Mesenchymal stem cell (in vitro differentiated cells and primary cell): ENCODE measurements around the gene BCO1.

Source experiments
- DNase-seq: peaks from one replicate; pipeline ENCODE4 v3.0.0-alpha.2; 2013
- H2AFZ ChIP-seq: one replicate; pipeline ENCODE4 v1.6.1; 2013; ENCODE audit warnings: low read depth, mild to moderate bottlenecking, control low read depth, inconsistent platforms, low read length, moderate library complexity
- H2AK5ac ChIP-seq: 2 replicates; pipeline ENCODE4 v1.6.1; 2013; ENCODE audit warnings: low read length, moderate library complexity, mild to moderate bottlenecking, inconsistent platforms; ENCODE audit not compliant: severe bottlenecking
- H2BK120ac ChIP-seq: one replicate; pipeline ENCODE4 v1.6.1; 2013; ENCODE audit warnings: low read depth, mild to moderate bottlenecking, inconsistent platforms, low read length, moderate library complexity
- H2BK12ac ChIP-seq, 2 experiments: one replicate each; pipeline ENCODE4 v1.6.1; 2013; ENCODE audit warnings: inconsistent platforms in 2 of 2, low read length in 2 of 2, mild to moderate bottlenecking in 2 of 2, moderate library complexity in 2 of 2, control low read depth in 1 of 2
- H2BK15ac ChIP-seq: one replicate; pipeline ENCODE4 v1.6.1; 2013; ENCODE audit warnings: mild to moderate bottlenecking, low read depth, inconsistent platforms; ENCODE audit not compliant: poor library complexity, severe bottlenecking
- H2BK5ac ChIP-seq: 2 replicates; pipeline ENCODE4 v1.6.1; 2013; ENCODE audit warnings: low read depth, mild to moderate bottlenecking, low read length, control low read depth, inconsistent platforms; ENCODE audit not compliant: poor library complexity, severe bottlenecking
- H3K14ac ChIP-seq, 2 experiments: one replicate each; pipeline ENCODE4 v1.6.1; 2013; ENCODE audit warnings: inconsistent platforms in 2 of 2, low read length in 2 of 2, control low read depth in 1 of 2, mild to moderate bottlenecking in 1 of 2, moderate library complexity in 1 of 2
- H3K18ac ChIP-seq, 2 experiments: one replicate each; pipeline ENCODE4 v1.6.1; 2013; ENCODE audit warnings: inconsistent platforms in 2 of 2, low read length in 2 of 2, control low read depth in 1 of 2, low read depth in 1 of 2, mild to moderate bottlenecking in 1 of 2
- H3K23ac ChIP-seq, 2 experiments: one replicate each; pipeline ENCODE4 v1.6.1; 2013; ENCODE audit warnings: inconsistent platforms in 2 of 2, low read length in 2 of 2, mild to moderate bottlenecking in 2 of 2, moderate library complexity in 2 of 2, control low read depth in 1 of 2
- H3K27ac ChIP-seq: 2 replicates; pipeline ENCODE4 v1.5.1; 2013; ENCODE audit warnings: mild to moderate bottlenecking, moderate library complexity, low read length, control low read depth, inconsistent platforms; ENCODE audit not compliant: poor library complexity, severe bottlenecking
- H3K27me3 ChIP-seq, 2 experiments: 2 replicates each; pipeline versions ENCODE4 v1.6.1 to v1.7.0; 2013; ENCODE audit warnings: low read length in 2 of 2, mild to moderate bottlenecking in 2 of 2, moderate library complexity in 2 of 2, control low read depth in 1 of 2, inconsistent platforms in 1 of 2; ENCODE audit not compliant: control insufficient read depth in 1 of 2, insufficient read depth in 1 of 2
- H3K36me3 ChIP-seq, 2 experiments: 2 replicates each; pipeline versions ENCODE4 v1.6.1 to v1.7.0; 2013; ENCODE audit warnings: low read length in 2 of 2, control low read depth in 1 of 2, inconsistent platforms in 1 of 2, low read depth in 1 of 2, mild to moderate bottlenecking in 1 of 2; ENCODE audit not compliant: insufficient read depth in 2 of 2, control insufficient read depth in 1 of 2
- H3K4ac ChIP-seq, 2 experiments: one replicate each; pipeline ENCODE4 v1.6.1; 2013; ENCODE audit warnings: inconsistent platforms in 2 of 2, low read length in 2 of 2, mild to moderate bottlenecking in 2 of 2, moderate library complexity in 2 of 2, control low read depth in 1 of 2, low read depth in 1 of 2
- H3K4me1 ChIP-seq: 2 replicates; pipeline ENCODE4 v1.6.1; 2013; ENCODE audit warnings: low read depth, low read length, control low read depth; ENCODE audit not compliant: control insufficient read depth, insufficient read depth
- H3K4me2 ChIP-seq: 2 replicates; pipeline ENCODE4 v1.6.1; 2013; ENCODE audit warnings: low read length, mild to moderate bottlenecking, inconsistent platforms; ENCODE audit not compliant: poor library complexity, severe bottlenecking
- H3K4me3 ChIP-seq, 2 experiments: 2 replicates each; pipeline versions ENCODE4 v1.5.1 to v1.7.0; 2013; ENCODE audit warnings: low read length in 2 of 2, mild to moderate bottlenecking in 2 of 2, control low read depth in 1 of 2, low read depth in 1 of 2; ENCODE audit not compliant: insufficient read depth in 1 of 2
- H3K79me1 ChIP-seq: replicated peaks from 2 replicates; pipeline ENCODE4 v1.6.1; 2013; ENCODE audit warnings: mild to moderate bottlenecking, control low read depth, low read length, inconsistent platforms; ENCODE audit not compliant: poor library complexity, severe bottlenecking
- H3K9ac ChIP-seq: 2 replicates; pipeline ENCODE4 v1.7.0; 2013; ENCODE audit warnings: mild to moderate bottlenecking, low read length, moderate library complexity
- H3K9me3 ChIP-seq: 2 replicates; pipeline ENCODE4 v1.7.0; 2013; ENCODE audit warnings: mild to moderate bottlenecking, low read length; ENCODE audit not compliant: control insufficient read depth
- H4K8ac ChIP-seq: one replicate; pipeline ENCODE4 v1.6.1; 2013; ENCODE audit warnings: inconsistent platforms, mild to moderate bottlenecking, low read length, moderate library complexity
- H4K91ac ChIP-seq: one replicate; pipeline ENCODE4 v1.6.1; 2013; ENCODE audit warnings: mild to moderate bottlenecking, low read length, inconsistent platforms
- WGBS: methylation state at CpG from one replicate; pipeline ENCODE4 v1.1.7; 2013; ENCODE audit warnings: mixed read lengths; 5-methylcytosine and 5-hydroxymethylcytosine counted together

BCO1 gene

GRCh38 chr16:81321039-81321438 is 82.5 kb downstream of the BCO1 start:
- no peak overlapping the region for H2AFZ ChIP-seq
- no peaks in the 10 kb centered on the region for H3K27me3 ChIP-seq
- H3K4me3 ChIP-seq: no peak overlapping the region
- H3K27ac ChIP-seq: no peak overlapping the region
- no peak overlapping the region for H2BK15ac ChIP-seq
- no peak overlapping the region for H3K23ac ChIP-seq
- no peak overlapping the region for H3K9ac ChIP-seq
- H3K4me2 ChIP-seq: no peak overlapping the region
- 80% methylated on average over 1 of the region's 2 CpGs for WGBS
- no peak overlapping the region for H4K91ac ChIP-seq
- no peak overlapping the region for H2AK5ac ChIP-seq
- H3K9me3 ChIP-seq: no peaks in the 10 kb centered on the region
- H3K18ac ChIP-seq: no peak overlapping the region
- no peak overlapping the region for H3K4ac ChIP-seq
- no peak overlapping the region for H4K8ac ChIP-seq
- H2BK5ac ChIP-seq: no peak overlapping the region
- DNase-seq: no peak
- peaks cover 12% of the 10 kb centered on the region for H3K4me1 ChIP-seq
- peaks cover 0 to 6% of the 10 kb centered on the region in 2 experiments for H3K36me3 ChIP-seq
- H3K14ac ChIP-seq: no peak overlapping the region
- H2BK12ac ChIP-seq: no peak overlapping the region
- no peak overlapping the region for H2BK120ac ChIP-seq
- peaks cover 19% of the 10 kb centered on the region for H3K79me1 ChIP-seq

DNA sequence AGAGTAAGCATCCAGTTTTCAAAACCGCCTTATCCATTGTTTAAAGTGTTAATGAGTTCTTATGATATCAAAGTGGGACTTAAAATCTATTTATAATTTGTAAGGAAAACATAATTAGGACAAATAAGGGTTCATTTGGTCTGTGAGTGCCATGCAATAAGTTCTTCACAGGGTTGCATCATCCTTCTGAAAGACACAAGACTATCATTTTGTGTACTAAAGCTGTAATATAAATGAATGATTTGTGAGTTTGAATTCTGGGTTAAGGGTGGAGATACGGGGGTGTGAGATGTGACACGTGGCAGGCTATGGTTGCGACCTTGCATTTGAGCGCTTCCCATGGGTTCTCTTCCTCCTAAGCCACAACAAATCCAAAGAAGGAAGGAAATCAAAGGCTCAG is 83.0 kb downstream of the BCO1 start:
- H3K14ac ChIP-seq: no peak overlapping the region
- no peak overlapping the region for H3K4ac ChIP-seq
- H2BK120ac ChIP-seq: no peak overlapping the region
- no peak overlapping the region for H2AFZ ChIP-seq
- H2AK5ac ChIP-seq: no peak overlapping the region
- no peak overlapping the region for H2BK12ac ChIP-seq
- peaks cover 0 to 6% of the 10 kb centered on the region in 2 experiments for H3K36me3 ChIP-seq
- H3K4me1 ChIP-seq: peaks cover 12% of the 10 kb centered on the region
- H3K9ac ChIP-seq: no peak overlapping the region
- H3K9me3 ChIP-seq: no peaks in the 10 kb centered on the region
- peaks cover 21% of the 10 kb centered on the region for H3K79me1 ChIP-seq
- no peak overlapping the region for H4K91ac ChIP-seq
- H4K8ac ChIP-seq: no peak overlapping the region
- H3K4me2 ChIP-seq: no peak overlapping the region
- no peak overlapping the region for H2BK5ac ChIP-seq
- no peak overlapping the region for H3K4me3 ChIP-seq
- no peak overlapping the region for H2BK15ac ChIP-seq
- no peak overlapping the region for H3K27ac ChIP-seq
- H3K18ac ChIP-seq: no peak overlapping the region
- H3K27me3 ChIP-seq: no peaks in the 10 kb centered on the region
- H3K23ac ChIP-seq: no peak overlapping the region
- no peak for DNase-seq
- WGBS: 83% methylated on average over 1 of the region's 5 CpGs

- no peak overlapping the region for H4K8ac ChIP-seq
- DNase-seq: no peak
- no peak overlapping the region for H3K27ac ChIP-seq
- H2AK5ac ChIP-seq: no peak overlapping the region
- H3K36me3 ChIP-seq: peaks cover 0 to 6% of the 10 kb centered on the region in 2 experiments
- peaks cover 25% of the 10 kb centered on the region for H3K79me1 ChIP-seq
- no peak overlapping the region for H3K23ac ChIP-seq
- H2BK5ac ChIP-seq: no peak overlapping the region
- H3K4me1 ChIP-seq: peaks cover 6% of the 10 kb centered on the region
- H2BK12ac ChIP-seq: no peak overlapping the region
- H4K91ac ChIP-seq: no peak overlapping the region
- H2BK15ac ChIP-seq: no peak overlapping the region
- no peak overlapping the region for H3K9ac ChIP-seq
- no peak overlapping the region for H2BK120ac ChIP-seq
- WGBS: 94% methylated on average over 6 of the region's 6 CpGs
- H3K4ac ChIP-seq: no peak overlapping the region
- no peak overlapping the region for H3K4me2 ChIP-seq
- no peaks in the 10 kb centered on the region for H3K9me3 ChIP-seq
- no peak overlapping the region for H3K4me3 ChIP-seq
- no peak overlapping the region for H3K18ac ChIP-seq
- H2AFZ ChIP-seq: no peak overlapping the region
- no peaks in the 10 kb centered on the region for H3K27me3 ChIP-seq
- H3K14ac ChIP-seq: no peak overlapping the region
Measured at GRCh38 chr16:81324808-81325207, 86.3 kb downstream of the BCO1 start.

- H2BK15ac ChIP-seq: no peak overlapping the region
- no peak overlapping the region for H2BK5ac ChIP-seq
- H2AFZ ChIP-seq: no peak overlapping the region
- H2BK120ac ChIP-seq: no peak overlapping the region
- H2AK5ac ChIP-seq: no peak overlapping the region
- no peak overlapping the region for H3K4me2 ChIP-seq
- no peak overlapping the region for H3K4ac ChIP-seq
- H3K79me1 ChIP-seq: peaks cover 32% of the 10 kb centered on the region
- no peak overlapping the region for H3K14ac ChIP-seq
- H3K27me3 ChIP-seq: no peaks in the 10 kb centered on the region
- H4K8ac ChIP-seq: no peak overlapping the region
- no peak overlapping the region for H3K4me3 ChIP-seq
- peaks cover 6% of the 10 kb centered on the region for H3K4me1 ChIP-seq
- no peak overlapping the region for H3K23ac ChIP-seq
- no peaks in the 10 kb centered on the region for H3K9me3 ChIP-seq
- 96% methylated on average over 4 of the region's 5 CpGs for WGBS
- H4K91ac ChIP-seq: no peak overlapping the region
- DNase-seq: no peak
- H3K36me3 ChIP-seq: peaks cover 0 to 6% of the 10 kb centered on the region in 2 experiments
- H3K9ac ChIP-seq: no peak overlapping the region
- H2BK12ac ChIP-seq: no peak overlapping the region
- no peak overlapping the region for H3K18ac ChIP-seq
- H3K27ac ChIP-seq: no peak overlapping the region
Measured at GRCh38 chr16:81327011-81327410, 88.5 kb downstream of the BCO1 start.
